ENCODE measurements around the gene HAUS5. TPM values are rescaled to one million over a fixed set of nuclear protein-coding genes. Genes with fewer than 3 reads are reported as not detected.

The HAUS5 gene
- total and polyA plus RNA-seq, 5 donors from 2014 or later: 5.1 to 25.9 (median 6.9) TPM

Other genes with a start within 250 kb of the HAUS5 start
- gene GPR42, start 241.7 kb upstream of the HAUS5 start, total RNA-seq: not detected
- not detected for gene GPR42, start 241.7 kb upstream of the HAUS5 start, polyA plus RNA-seq
- gene FFAR2, start 164.5 kb upstream of the HAUS5 start, total RNA-seq: not detected
- gene FFAR2, start 164.5 kb upstream of the HAUS5 start, polyA plus RNA-seq: not detected
- not detected for gene KRTDAP, start 122.3 kb upstream of the HAUS5 start, total RNA-seq
- gene KRTDAP, start 122.3 kb upstream of the HAUS5 start, polyA plus RNA-seq: not detected
- not detected for gene DMKN, start 99.1 kb upstream of the HAUS5 start, total RNA-seq
- gene DMKN, start 99.1 kb upstream of the HAUS5 start, polyA plus RNA-seq: 1 to 10 TPM in 2 of 4 donors, under 1 TPM in 1, not detected in 1; 0.74 to 1.6 (median 1.0) TPM
- not detected for gene SBSN, start 84.4 kb upstream of the HAUS5 start, total RNA-seq
- gene SBSN, start 84.4 kb upstream of the HAUS5 start, polyA plus RNA-seq: not detected
- not detected for gene GAPDHS, start 79.3 kb upstream of the HAUS5 start, total RNA-seq
- not detected for gene GAPDHS, start 79.3 kb upstream of the HAUS5 start, polyA plus RNA-seq
- gene TMEM147, start 67.1 kb upstream of the HAUS5 start, total RNA-seq: 37.1 TPM
- 100 to 1,000 TPM; 155 to 179 (median 160) TPM for gene TMEM147, start 67.1 kb upstream of the HAUS5 start, polyA plus RNA-seq
- gene ATP4A, start 49.1 kb upstream of the HAUS5 start, total RNA-seq: not detected
- not detected for gene ATP4A, start 49.1 kb upstream of the HAUS5 start, polyA plus RNA-seq
- gene PMIS2, start 26.6 kb upstream of the HAUS5 start, total RNA-seq: not detected
- not detected for gene PMIS2, start 26.6 kb upstream of the HAUS5 start, polyA plus RNA-seq
- 52.3 TPM for gene RBM42, start 16.3 kb downstream of the HAUS5 start, total RNA-seq
- gene RBM42, start 16.3 kb downstream of the HAUS5 start, polyA plus RNA-seq: 10 to 100 TPM; 54.4 to 69.0 (median 59.2) TPM
- not detected for gene ETV2, start 29.0 kb downstream of the HAUS5 start, total RNA-seq
- under 1 TPM in 3 of 4 donors, not detected in 1; 0.44 to 0.67 (median 0.46) TPM for gene ETV2, start 29.0 kb downstream of the HAUS5 start, polyA plus RNA-seq
- 249 TPM for gene COX6B1, start 35.6 kb downstream of the HAUS5 start, total RNA-seq
- gene COX6B1, start 35.6 kb downstream of the HAUS5 start, polyA plus RNA-seq: 100 to 1,000 TPM; 854 to 919 (median 912) TPM
- gene UPK1A, start 53.8 kb downstream of the HAUS5 start, total RNA-seq: not detected
- gene UPK1A, start 53.8 kb downstream of the HAUS5 start, polyA plus RNA-seq: not detected
- 42.0 TPM for gene ZBTB32, start 91.8 kb downstream of the HAUS5 start, total RNA-seq
- 1 to 10 TPM; 3.1 to 5.3 (median 4.6) TPM for gene ZBTB32, start 91.8 kb downstream of the HAUS5 start, polyA plus RNA-seq
- 73.0 TPM for gene KMT2B, start 105.3 kb downstream of the HAUS5 start, total RNA-seq
- gene KMT2B, start 105.3 kb downstream of the HAUS5 start, polyA plus RNA-seq: 1 to 10 TPM in 1 of 4 donors, under 1 TPM in 3; 0.45 to 1.1 (median 0.68) TPM
- 80.5 TPM for gene IGFLR1, start 129.7 kb downstream of the HAUS5 start, total RNA-seq
- 100 to 1,000 TPM; 109 to 151 (median 125) TPM for gene IGFLR1, start 129.7 kb downstream of the HAUS5 start, polyA plus RNA-seq
- 70.8 TPM for gene U2AF1L4, start 132.7 kb downstream of the HAUS5 start, total RNA-seq
- gene U2AF1L4, start 132.7 kb downstream of the HAUS5 start, polyA plus RNA-seq: 10 to 100 TPM; 48.4 to 66.5 (median 58.5) TPM
- gene PSENEN, start 132.9 kb downstream of the HAUS5 start, total RNA-seq: 21.1 TPM
- gene PSENEN, start 132.9 kb downstream of the HAUS5 start, polyA plus RNA-seq: 10 to 100 TPM; 66.1 to 99.6 (median 72.9) TPM
- gene LIN37, start 135.8 kb downstream of the HAUS5 start, total RNA-seq: 11.7 TPM
- 10 to 100 TPM in 3 of 4 donors, 1 to 10 TPM in 1; 9.9 to 16.5 (median 11.8) TPM for gene LIN37, start 135.8 kb downstream of the HAUS5 start, polyA plus RNA-seq
- gene HSPB6, start 144.3 kb downstream of the HAUS5 start, total RNA-seq: not detected
- gene HSPB6, start 144.3 kb downstream of the HAUS5 start, polyA plus RNA-seq: not detected
- gene PROSER3, start 145.4 kb downstream of the HAUS5 start, total RNA-seq: 39.5 TPM
- gene PROSER3, start 145.4 kb downstream of the HAUS5 start, polyA plus RNA-seq: 1 to 10 TPM; 4.3 to 6.4 (median 5.0) TPM
- 46.7 TPM for gene ARHGAP33, start 162.8 kb downstream of the HAUS5 start, total RNA-seq
- under 1 TPM in 1 of 4 donors, not detected in 3; 0.40 TPM for gene ARHGAP33, start 162.8 kb downstream of the HAUS5 start, polyA plus RNA-seq
- not detected for gene PRODH2, start 200.1 kb downstream of the HAUS5 start, total RNA-seq
- not detected for gene PRODH2, start 200.1 kb downstream of the HAUS5 start, polyA plus RNA-seq
- not detected for gene NPHS1, start 239.8 kb downstream of the HAUS5 start, total RNA-seq
- not detected for gene NPHS1, start 239.8 kb downstream of the HAUS5 start, polyA plus RNA-seq
- gene KIRREL2, start 244.2 kb downstream of the HAUS5 start, total RNA-seq: not detected
- not detected for gene KIRREL2, start 244.2 kb downstream of the HAUS5 start, polyA plus RNA-seq